B cell (primary cell): ENCODE data around the gene ARID3B. TPM values are rescaled to one million over a fixed set of nuclear protein-coding genes. Genes with fewer than 3 reads are reported as not detected.
A peak's percentile ranks its signal among the peaks of the same experiment; 100 is the strongest.

Source experiments
- ATAC-seq: fragments of 200-7000 bp; cut with Tn5 transposase; one replicate; pipeline ENCODE4 v1.10.0; 2021; ENCODE audit warnings: low read depth, mild to moderate bottlenecking, moderate number of reproducible peaks, moderate library complexity
- CTCF ChIA-PET: fragments of 350-600 bp; sonication (Branson Sonifier 250); formaldehyde crosslinking; loops from one replicate; lab custom pipeline; 2021; ENCODE audit warnings: antibody characterized with exemption, inconsistent platforms; lab: Charles Lee
- POLR2A ChIA-PET: fragments of 350-600 bp; sonication (Branson Sonifier 250); formaldehyde crosslinking; loops from one replicate; lab custom pipeline; 2021; ENCODE audit warnings: antibody characterized with exemption; lab: Charles Lee
- DNase-seq: peaks from one replicate; pipeline ENCODE4 v3.0.0; 2013
- H2AFZ ChIP-seq: 2 replicates; pipeline ENCODE4 v1.6.1; 2012; ENCODE audit warnings: mild to moderate bottlenecking, low read depth, low read length; ENCODE audit not compliant: insufficient read depth, poor library complexity, severe bottlenecking
- H3K27ac ChIP-seq, 2 donors: 1 replicate in 1 of 2; 2 replicates in 1 of 2; pipeline ENCODE4 v1.5.1; 2012 to 2013; ENCODE audit warnings: low read length in 2 of 2, mild to moderate bottlenecking in 2 of 2, moderate library complexity in 1 of 2
- H3K27me3 ChIP-seq, 4 experiments: fragments of 200-600 bp in 1 of 4; sonication (generic) in 1 of 4; replicated peaks in 1 of 4; 1 replicate in 2 of 4; 2 replicates in 2 of 4; pipeline versions ENCODE4 v1.6.1 to v1.7.0; 2013 to 2016; ENCODE audit warnings: low read length in 3 of 4, mild to moderate bottlenecking in 2 of 4, mixed read lengths in 1 of 4, moderate library complexity in 1 of 4; ENCODE audit not compliant: insufficient read depth in 4 of 4, control insufficient read depth in 3 of 4; ENCODE audit errors: control extremely low read depth in 1 of 4
- H3K36me3 ChIP-seq, 2 experiments: replicated peaks in 1 of 2; 1 replicate in 1 of 2; 2 replicates in 1 of 2; pipeline versions ENCODE4 v1.6.1 to v1.7.1; 2013; ENCODE audit warnings: low read length in 1 of 2; ENCODE audit not compliant: insufficient read depth in 2 of 2, control insufficient read depth in 1 of 2; ENCODE audit errors: control extremely low read depth in 1 of 2, extremely low read depth in 1 of 2
- H3K4me1 ChIP-seq, 2 donors: fragments of 200-600 bp in 1 of 2; sonication (generic) in 1 of 2; 1 replicate in 1 of 2; 2 replicates in 1 of 2; pipeline versions ENCODE4 v1.5.1 to v1.6.1; 2013 to 2017; ENCODE audit warnings: low read length in 2 of 2; ENCODE audit not compliant: control insufficient read depth in 2 of 2, insufficient read depth in 2 of 2
- H3K4me2 ChIP-seq: replicated peaks from 2 replicates; pipeline ENCODE3; 2012; ENCODE audit warnings: mild to moderate bottlenecking, low read depth, low read length; ENCODE audit not compliant: poor library complexity, severe bottlenecking
- H3K4me3 ChIP-seq, 5 experiments: fragments of 200-600 bp in 1 of 5; sonication (generic) in 1 of 5; 1 replicate in 3 of 5; 2 replicates in 2 of 5; pipeline versions ENCODE4 v1.5.1 to v1.7.0; 2011 to 2016; ENCODE audit warnings: low read length in 4 of 5, mild to moderate bottlenecking in 4 of 5, low read depth in 2 of 5, control low read depth in 1 of 5, moderate library complexity in 1 of 5; ENCODE audit not compliant: insufficient read depth in 1 of 5; ENCODE audit errors: control extremely low read depth in 1 of 5, extremely low read depth in 1 of 5
- H3K79me2 ChIP-seq: fragments of 200-600 bp; sonication (generic); one replicate; pipeline ENCODE4 v1.6.0; 2016; ENCODE audit warnings: low read length; ENCODE audit not compliant: control insufficient read depth, insufficient read depth
- H3K9ac ChIP-seq: fragments of 200-600 bp; sonication (generic); 2 replicates; pipeline ENCODE4 v1.6.1; 2017; ENCODE audit warnings: mild to moderate bottlenecking, low read length, moderate library complexity
- H3K9me3 ChIP-seq, 3 donors: one replicate each; pipeline versions ENCODE4 v1.6.1 to v1.7.1; 2013; ENCODE audit warnings: low read length in 2 of 3; ENCODE audit not compliant: control insufficient read depth in 2 of 3, insufficient read depth in 1 of 3; ENCODE audit errors: control extremely low read depth in 1 of 3
- H4K20me1 ChIP-seq: 2 replicates; pipeline ENCODE4 v1.6.0; 2012; ENCODE audit warnings: mild to moderate bottlenecking, low read length; ENCODE audit not compliant: insufficient read depth, control insufficient read depth, poor library complexity, severe bottlenecking
- H3K27ac Mint-ChIP-seq: one replicate; pipeline ENCODE4 v1.8.0; 2021; ENCODE audit warnings: mixed read lengths
- H3K27me3 Mint-ChIP-seq: one replicate; pipeline ENCODE4 v1.8.0; 2021; ENCODE audit warnings: mixed read lengths
- H3K4me1 Mint-ChIP-seq: one replicate; pipeline ENCODE4 v1.8.0; 2021; ENCODE audit warnings: mixed read lengths
- H3K4me3 Mint-ChIP-seq: one replicate; pipeline ENCODE4 v1.8.0; 2021; ENCODE audit warnings: mixed read lengths
- H3K9me3 Mint-ChIP-seq: one replicate; pipeline ENCODE4 v1.8.0; 2022; ENCODE audit warnings: mixed read lengths; ENCODE audit not compliant: insufficient read depth
- EZH2 ChIP-seq: IDR thresholded peaks from 2 replicates; pipeline ENCODE4 v1.6.1; 2012; ENCODE audit warnings: borderline replicate concordance, low read depth, mild to moderate bottlenecking, moderate library complexity, low read length; ENCODE audit not compliant: insufficient read depth, poor library complexity, severe bottlenecking
- WGBS: methylation state at CpG from one replicate; pipeline ENCODE4 v1.1.5; 2013; ENCODE audit warnings: missing lambda C conversion rate; ENCODE audit not compliant: insufficient coverage; 5-methylcytosine and 5-hydroxymethylcytosine counted together
- intact Hi-C: fragments of 100-400 bp; cut with micrococcal nuclease; formaldehyde crosslinking; loops from one replicate; pipeline ENCODE4 v1.10.0; 2022
- polyA plus RNA-seq: library from polyadenylated mRNA; depleted of rRNA; stranded (reverse); fragments of >200 nt; gene quantifications from 2 replicates; pipeline ENCODE4 v1.2.3, GENCODE V29; 2012
- total RNA-seq, 2 donors: library from RNA; stranded (reverse); fragments of 120-200 nt in 1 of 2; gene quantifications; 1 replicate in 1 of 2; 2 replicates in 1 of 2; pipeline versions ENCODE4 v1.2.3 to v1.2.4, GENCODE V29; 2013 to 2022
- TF ChIP-seq, protein P1 (sequence below): fragments of 200-600 bp; IDR thresholded peaks from one replicate; pipeline ENCODE4 v1.8.0; 2022; ENCODE audit warnings: antibody characterized with exemption, mild to moderate bottlenecking

Gene ARID3B
- total and polyA plus RNA-seq, 2 donors (not counting 1 experiment from before 2014, with no cell fraction given) = 23.0 to 31.0 TPM

DNA sequence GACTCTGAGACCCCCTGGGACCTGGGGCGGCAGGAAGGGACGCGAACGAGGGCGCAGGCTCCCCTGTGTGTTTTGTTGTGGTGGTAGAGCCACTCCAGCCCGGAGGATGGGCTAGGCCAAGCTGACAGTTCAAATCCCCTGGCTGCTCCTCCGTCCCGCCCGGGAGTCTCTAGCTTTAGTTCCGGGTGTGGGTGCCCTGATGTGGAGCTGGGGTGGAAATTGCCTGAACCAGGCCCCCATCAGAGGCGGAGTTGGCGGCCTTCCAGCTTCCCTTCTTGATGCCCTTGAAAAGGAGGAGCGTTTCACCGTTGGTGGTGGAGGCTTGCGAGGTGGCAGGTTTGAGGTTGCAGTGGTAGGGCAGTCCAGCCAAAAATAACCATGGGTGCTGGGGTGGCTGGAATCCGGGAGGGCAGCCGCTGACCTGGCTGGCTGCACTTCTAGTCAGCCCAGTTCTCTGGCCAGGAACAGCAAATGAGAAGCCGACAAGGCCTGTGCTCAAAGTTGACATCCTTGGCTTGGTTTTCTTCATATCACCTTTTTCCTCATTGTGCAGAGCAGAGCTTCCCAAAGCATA is 75.4 kb downstream of the ARID3B start:
- Histone ChIP-seq H3K27ac (peak overlapping the region; percentile 93 to 99), H3K4me2 (peak overlapping the region; percentile 99), H3K4me1 (peaks cover 18 to 45% of the 10 kb centered on the region in 2 donors), H3K36me3 (peaks cover 0 to 31% of the 10 kb centered on the region in 2 experiments), H3K9ac (peak overlapping the region; percentile 100), H3K79me2 (peaks cover 63% of the 10 kb centered on the region), H3K4me3 (peak overlapping the region; percentile 26 to 100 (median 100)), H4K20me1 (peaks cover 57% of the 10 kb centered on the region), H2AFZ (peak overlapping the region; percentile 85), H3K27me3 (no peaks in the 10 kb centered on the region), H3K9me3 (no peaks in the 10 kb centered on the region)
- WGBS = 3% methylated on average over 18 of the region's 18 CpGs
- Mint-ChIP-seq H3K4me3 (peak overlapping the region; percentile 92), H3K9me3 (no peaks in the 10 kb centered on the region), H3K27ac (peak overlapping the region; percentile 97), H3K4me1 (peaks cover 42% of the 10 kb centered on the region), H3K27me3 (no peaks in the 10 kb centered on the region)
- DNase-seq (peak; percentile 61), ATAC-seq (no peak)
- ChIA-PET CTCF (interaction anchor here (1.4 to 17.8 kb wide), 5 partner anchors 17 to 234 kb away, joined by 5 to 371 read pairs (median 5); no protein-coding TSS in a partner anchor), POLR2A (interaction anchor here (0.6 to 1.5 kb wide), 2 partner anchors 171 to 951 kb away, joined by 3 to 4 read pairs; no protein-coding TSS in a partner anchor)
- intact Hi-C loops = loop anchor here (5.0 kb wide), 2 partner anchors 406 to 836 kb away; partner anchors contain the start of genes PPCDC and SIN3A
- TF ChIP-seq EZH2 = no peak
- TF ChIP-seq, protein P1, sequence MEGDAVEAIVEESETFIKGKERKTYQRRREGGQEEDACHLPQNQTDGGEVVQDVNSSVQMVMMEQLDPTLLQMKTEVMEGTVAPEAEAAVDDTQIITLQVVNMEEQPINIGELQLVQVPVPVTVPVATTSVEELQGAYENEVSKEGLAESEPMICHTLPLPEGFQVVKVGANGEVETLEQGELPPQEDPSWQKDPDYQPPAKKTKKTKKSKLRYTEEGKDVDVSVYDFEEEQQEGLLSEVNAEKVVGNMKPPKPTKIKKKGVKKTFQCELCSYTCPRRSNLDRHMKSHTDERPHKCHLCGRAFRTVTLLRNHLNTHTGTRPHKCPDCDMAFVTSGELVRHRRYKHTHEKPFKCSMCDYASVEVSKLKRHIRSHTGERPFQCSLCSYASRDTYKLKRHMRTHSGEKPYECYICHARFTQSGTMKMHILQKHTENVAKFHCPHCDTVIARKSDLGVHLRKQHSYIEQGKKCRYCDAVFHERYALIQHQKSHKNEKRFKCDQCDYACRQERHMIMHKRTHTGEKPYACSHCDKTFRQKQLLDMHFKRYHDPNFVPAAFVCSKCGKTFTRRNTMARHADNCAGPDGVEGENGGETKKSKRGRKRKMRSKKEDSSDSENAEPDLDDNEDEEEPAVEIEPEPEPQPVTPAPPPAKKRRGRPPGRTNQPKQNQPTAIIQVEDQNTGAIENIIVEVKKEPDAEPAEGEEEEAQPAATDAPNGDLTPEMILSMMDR = no peak

DNA sequence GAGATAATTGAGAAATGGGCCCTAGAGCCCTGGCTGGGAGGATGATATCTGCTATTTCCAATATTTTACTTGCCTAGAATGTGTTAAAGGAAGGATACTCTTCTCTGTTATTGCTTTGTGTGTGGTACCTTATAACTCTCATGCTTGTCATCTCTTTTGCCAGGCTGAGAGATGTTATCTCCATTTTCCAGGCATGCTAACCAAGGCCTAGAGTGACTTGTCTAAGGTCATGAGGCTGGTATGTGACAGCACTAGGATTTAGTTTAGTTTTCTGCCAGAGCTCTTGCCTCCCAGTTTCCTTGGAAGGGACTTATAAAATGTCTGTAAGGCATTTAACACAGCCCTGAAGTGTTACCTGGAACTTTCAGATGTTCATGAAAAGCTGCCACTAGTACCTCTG is 76.0 kb downstream of the ARID3B start:
- DNase-seq (no peak), ATAC-seq (no peak)
- Histone ChIP-seq H4K20me1 (peaks cover 63% of the 10 kb centered on the region), H3K27me3 (no peaks in the 10 kb centered on the region), H3K27ac (peak overlapping the region; percentile 93 to 99), H3K79me2 (peaks cover 69% of the 10 kb centered on the region), H3K4me2 (peak overlapping the region; percentile 99), H3K4me1 (peaks cover 18 to 45% of the 10 kb centered on the region in 2 donors), H3K36me3 (peaks cover 0 to 36% of the 10 kb centered on the region in 2 experiments), H2AFZ (no peak overlapping the region), H3K9ac (peak overlapping the region; percentile 100), H3K9me3 (no peaks in the 10 kb centered on the region), H3K4me3 (peak overlapping the region in 4 of 5 experiments; percentile 98 to 100 (median 100))
- no peaks in the 10 kb centered on the region for H3K27me3 Mint-ChIP-seq
- intact Hi-C loops = loop anchor here (5.0 kb wide), 2 partner anchors 405 to 835 kb away; partner anchors contain the start of genes PPCDC and SIN3A
- ChIA-PET CTCF (interaction anchor here (1.3 to 17.8 kb wide), 5 partner anchors 16 to 225 kb away, joined by 3 to 371 read pairs (median 5); no protein-coding TSS in a partner anchor), POLR2A (interaction anchor here (1.2 kb wide), 1 partner anchor 10 kb away, joined by 5 read pairs; no protein-coding TSS in a partner anchor)
- peaks cover 42% of the 10 kb centered on the region for H3K4me1 Mint-ChIP-seq
- H3K9me3 Mint-ChIP-seq = no peaks in the 10 kb centered on the region
- no peak for TF ChIP-seq EZH2
- TF ChIP-seq, protein P1 = no peak
- H3K4me3 Mint-ChIP-seq = peak overlapping the region; percentile 92
- H3K27ac Mint-ChIP-seq = peak overlapping the region; percentile 97
